ENCODE data around the gene OGFOD2.

GRCh38 chr12:123006977-123007376, 31.9 kb downstream of the OGFOD2 start:
- TF ChIP-seq POU6F1 (CRISPR knock-in tag; IDR thresholded peaks at IDR 0.05; ENCODE audit: borderline replicate concordance, low read depth) (no peak), RARB (CRISPR knock-in tag; IDR thresholded peaks at IDR 0.05) (no peak), PATZ1 (CRISPR knock-in tag; IDR thresholded peaks at IDR 0.05; ENCODE audit: borderline replicate concordance) (no peak), ZFP30 (CRISPR knock-in tag; IDR thresholded peaks at IDR 0.05) (no peak), SNAI2 (CRISPR knock-in tag; IDR thresholded peaks at IDR 0.05) (no peak), ZC3H10 (CRISPR knock-in tag; IDR thresholded peaks at IDR 0.05) (no peak)
